Endothelial cell of hepatic sinusoid (primary cell): ENCODE results near the gene UTY.

Experiments used
- in situ Hi-C: cut with HindIII; loops from 2 replicates; pipeline ENCODE4 v1.10.0; 2017; ENCODE audit warnings: low sequenced_read_pairs

Gene UTY

DNA sequence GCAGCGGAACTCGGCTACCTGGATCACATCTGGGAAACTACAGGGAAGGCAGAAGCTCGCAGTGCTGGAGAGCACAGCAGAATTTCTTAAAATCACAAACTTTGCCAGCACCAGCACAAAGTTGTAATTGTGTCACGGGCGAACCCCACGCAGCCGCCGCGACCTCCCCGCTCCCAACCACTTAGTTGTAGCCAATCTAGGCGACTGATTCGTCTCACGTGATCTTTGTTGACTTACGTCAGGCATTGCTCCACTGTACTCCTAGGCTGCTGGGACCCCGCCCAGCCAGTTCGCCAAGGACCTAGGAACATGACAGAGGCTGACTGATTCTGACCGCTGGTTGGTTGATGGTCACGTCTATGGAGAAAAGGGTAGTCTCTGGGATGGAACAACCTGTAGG is at the start of gene UTY:
UTY (minus strand) TSS at position 206 of the 400 bp plus-strand sequence. CDS start 368 bp downstream, outside the sequence.
- in situ Hi-C loops = no loop called here

DNA sequence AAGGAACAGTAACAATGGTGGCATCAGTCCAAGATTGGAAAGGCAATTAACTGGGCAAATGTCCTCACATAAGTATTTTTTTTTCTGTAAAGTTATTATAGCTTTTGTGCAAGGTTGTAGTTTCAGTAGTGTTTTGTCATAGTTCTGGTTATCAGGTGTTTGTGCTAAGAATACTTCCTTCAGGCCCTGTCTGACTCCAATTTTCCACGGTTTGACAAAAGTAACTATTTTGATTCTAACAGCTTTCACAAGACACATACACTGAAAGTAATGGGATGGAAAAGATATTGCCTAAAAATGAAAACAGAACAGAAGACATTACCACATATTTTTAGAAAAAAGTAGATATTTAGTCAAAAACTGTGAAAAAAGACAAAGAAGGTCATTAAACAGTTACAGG is 40.6 kb upstream of the UTY start:
- in situ Hi-C loops = no loop called here

DNA sequence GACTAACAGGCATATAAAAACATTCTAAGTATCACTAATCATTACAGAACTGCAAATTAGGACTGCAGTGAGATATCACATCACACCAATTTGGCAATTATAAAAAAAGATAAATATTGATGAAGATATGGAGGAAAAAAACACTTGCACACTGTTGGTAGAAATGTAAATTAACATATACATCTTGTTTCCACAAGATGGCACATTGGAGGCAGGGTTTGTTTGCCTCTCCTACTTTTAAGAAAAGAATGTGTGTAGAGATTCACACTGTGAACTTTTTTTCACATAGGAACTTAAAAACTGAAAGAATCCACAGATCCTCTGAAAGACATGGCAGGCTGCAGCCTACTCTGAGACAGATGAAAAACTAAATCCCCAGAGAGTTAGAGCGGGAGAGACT is 21.4 kb upstream of the UTY start:
- in situ Hi-C loops = no loop called here

DNA sequence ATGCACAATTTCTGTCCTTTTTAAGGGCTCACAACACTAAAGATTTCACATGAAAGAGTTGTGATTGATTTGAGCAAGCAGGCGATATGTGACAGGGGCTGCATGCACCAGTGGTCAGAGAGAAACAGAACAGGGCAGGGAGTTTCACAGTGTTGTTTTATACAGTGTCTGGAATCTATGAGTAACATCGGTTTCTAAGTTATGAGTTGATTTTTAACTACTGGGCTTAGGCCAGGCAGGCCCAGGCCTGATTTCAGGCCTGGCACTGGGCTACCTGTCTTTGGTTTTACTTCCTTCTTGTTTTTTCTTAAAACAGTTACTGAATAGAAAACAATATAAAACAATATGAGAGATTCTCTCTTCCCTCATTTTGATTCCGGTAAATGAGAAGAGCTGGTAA is 13.9 kb upstream of the UTY start:
- in situ Hi-C loops = no loop called here

DNA sequence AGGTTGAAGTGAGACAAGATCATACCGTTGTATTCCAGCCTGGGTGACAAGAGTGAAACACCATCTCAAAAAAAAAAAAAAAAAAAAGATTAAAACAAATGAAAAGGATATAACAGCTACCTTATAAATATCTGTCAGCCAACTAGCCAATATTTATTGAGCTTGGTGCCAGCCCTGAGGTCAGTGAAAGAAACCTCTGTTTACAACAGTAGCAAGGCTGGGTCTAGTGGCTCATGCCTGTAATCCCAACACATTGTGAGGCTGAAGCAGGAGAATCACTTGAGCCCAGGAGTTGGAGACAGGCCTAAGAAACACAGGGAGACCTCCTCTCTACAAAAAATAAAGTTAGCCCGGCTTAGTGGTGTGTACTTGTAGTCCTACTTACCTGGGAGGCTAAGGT is 12.6 kb upstream of the UTY start:
- in situ Hi-C loops = no loop called here

DNA sequence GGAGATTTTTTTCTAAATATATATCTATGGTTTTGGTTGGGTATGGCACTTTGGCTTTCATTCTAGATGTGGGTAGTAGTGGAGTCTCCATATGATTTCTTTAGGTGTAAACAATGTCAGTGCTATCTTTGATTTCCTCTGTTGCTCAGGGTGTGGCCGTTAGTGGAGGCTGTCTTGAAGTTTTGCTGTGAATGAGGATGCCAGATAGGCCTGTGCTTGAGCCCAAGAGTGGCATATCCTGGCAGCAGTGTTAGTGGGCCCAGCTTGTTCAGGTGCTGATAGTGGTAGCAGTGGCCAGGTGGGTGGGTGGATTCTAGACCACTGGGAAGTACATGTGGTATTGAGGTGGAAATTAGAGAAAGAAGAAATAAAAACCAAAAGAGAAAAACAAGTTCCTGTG is 8.9 kb upstream of the UTY start:
- in situ Hi-C loops = no loop called here

DNA sequence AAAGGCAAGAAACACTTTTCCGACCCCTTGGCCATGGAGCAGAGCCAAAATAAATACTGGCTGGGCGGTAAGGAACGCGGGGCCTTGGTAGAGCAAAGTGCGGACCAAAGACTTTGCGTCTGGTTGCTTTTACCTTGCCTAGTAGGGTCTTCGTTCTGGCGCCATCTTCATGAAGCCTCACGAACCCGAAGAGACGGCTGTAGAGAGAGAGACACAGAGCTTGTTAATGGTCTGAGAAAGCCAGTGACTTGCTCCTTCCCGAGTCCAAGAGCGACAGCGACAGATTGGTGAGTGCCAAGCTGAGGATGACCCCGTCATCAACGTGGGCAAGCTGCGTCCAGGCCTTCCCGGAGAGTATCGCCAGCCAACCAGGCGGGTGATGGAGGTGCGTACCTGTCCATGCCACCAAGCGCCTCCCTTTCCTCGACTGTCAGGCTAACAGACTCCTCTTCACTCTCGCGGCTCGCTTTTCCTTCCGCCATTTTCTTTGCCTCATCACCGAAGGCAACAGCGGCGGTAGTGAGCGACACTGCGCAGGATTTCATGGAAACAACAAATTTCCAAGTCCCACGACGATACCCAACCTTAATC is 617 bp downstream of the UTY start:
- in situ Hi-C loops = no loop called here

DNA sequence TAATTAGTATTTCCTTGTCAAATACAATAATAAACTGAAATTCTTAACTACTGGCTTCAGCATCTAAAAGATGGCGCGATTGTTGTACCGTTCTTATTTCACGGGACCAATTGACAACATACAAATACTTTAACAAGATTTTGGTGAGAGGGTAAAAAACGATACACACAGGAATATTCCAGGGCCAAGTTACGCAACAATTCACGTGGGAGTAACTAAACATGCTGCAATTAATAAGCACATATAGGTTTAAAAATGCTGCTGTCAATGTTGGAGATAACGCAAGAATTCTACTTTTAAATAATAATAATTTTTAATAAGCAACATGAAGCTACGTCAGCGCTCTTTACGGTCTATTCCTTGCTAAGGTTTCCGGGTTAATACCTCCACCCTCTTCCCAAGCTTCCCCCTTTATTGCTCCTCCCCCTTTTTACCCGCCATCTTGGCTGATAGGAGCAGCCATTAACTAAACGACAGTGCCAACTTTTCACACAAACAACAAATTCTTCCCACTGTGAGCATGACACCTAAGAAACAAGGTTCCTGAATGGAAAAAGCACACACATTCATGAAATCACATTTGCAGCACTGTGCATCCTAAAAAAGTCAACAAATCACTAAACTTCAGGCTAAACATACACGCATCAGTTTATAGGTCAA is 1.6 kb downstream of the UTY start:
- in situ Hi-C loops = no loop called here

DNA sequence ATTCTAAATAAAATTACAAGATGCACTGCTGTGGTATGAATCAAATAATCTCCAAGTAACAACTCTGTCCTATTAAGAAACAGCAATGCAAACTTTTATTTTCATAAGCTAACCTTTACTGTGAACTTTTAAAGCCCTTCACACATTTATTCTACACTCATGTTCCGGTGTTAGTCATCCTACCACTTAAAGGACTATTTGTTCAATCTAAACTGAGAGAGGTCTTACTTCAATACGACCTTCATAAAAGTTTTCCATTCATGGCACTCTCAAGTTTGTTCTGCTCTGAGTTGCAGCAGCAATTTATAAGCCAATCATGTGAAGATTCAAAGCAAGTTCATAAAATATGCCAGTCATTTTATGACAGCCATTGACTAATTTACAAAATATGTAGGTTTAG is 4.8 kb downstream of the UTY start:
- in situ Hi-C loops = no loop called here

DNA sequence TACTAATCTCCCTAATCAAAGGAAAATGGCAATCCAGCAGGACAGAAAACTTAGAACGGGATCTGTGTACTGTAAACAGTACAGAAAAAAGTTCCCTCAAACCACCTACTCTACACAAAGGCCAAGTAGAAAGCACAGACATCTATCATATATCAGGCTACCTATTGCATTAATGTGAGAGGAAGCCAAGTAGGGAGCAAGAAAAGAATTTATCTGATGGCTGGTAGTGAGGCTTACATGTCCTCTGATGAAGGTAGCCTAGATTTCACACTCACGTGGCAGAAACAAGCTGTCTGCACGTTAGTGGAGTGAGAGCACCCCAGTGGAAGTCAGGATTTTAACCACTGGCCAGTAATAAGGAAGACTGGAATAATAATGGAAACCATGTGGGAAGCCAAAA is 28.3 kb downstream of the UTY start:
- in situ Hi-C loops = no loop called here

DNA sequence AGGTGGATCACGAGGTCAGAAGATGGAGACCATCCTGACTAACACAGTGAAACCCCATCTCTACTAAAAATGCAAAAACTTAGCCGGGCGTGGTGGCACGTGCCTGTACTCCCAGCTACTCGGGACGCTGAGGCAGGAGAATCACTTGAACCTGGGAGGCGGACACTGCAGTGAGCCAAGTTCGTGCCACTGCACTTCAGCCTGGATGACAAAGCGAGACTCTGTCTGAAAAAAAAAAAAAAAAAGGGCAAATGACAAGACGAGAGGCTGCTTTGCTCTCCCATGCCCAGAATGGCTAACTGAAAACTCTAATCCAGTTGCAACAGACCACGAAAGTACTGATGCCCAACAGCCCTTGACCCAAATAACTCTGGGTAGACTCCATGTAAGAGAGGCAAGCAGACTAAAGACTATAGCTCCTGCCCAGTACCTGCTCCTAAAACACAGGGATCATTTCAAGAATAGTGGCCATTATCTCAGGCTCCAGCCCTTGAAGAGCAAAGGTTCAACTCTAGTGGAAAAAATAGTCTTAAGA is 29.2 kb downstream of the UTY start:
- in situ Hi-C loops = no loop called here

DNA sequence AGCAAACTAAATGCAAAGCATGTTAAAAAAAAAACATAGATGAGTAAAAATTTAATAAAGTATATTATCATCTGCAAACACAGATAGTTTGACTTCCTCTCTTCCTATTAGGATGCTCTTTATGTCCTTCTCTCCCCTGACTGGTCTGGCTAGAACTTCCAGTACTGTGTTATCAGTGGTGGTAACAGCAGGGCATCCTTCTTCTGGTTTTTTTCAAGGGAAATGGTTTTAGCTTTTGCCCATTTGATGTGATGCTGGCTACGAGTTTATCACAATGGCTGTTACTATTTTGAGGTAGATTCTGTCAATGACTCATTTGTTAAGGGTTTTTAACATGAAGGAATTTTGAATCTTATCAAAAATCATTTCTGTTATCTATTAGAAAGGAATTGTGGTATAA is 34.3 kb downstream of the UTY start:
- in situ Hi-C loops = no loop called here

DNA sequence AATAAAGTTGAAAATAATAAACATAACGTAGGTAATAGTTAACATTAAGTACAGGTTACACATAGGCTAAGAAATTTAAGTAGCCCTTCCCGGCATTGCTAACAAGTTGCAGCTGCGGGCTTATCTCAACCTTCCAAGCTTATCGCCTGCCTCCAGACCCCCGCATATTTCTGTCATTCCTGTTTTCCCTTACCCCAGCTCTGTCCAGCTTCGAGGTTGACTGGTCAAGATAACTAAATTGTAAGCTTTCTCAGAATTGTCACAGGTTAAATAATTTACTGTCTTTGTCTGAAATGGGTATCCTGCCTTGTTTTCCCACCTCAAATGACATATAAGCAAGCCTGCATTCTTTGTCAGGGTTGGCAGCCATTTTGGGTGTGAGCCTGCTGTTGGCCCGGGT is 36.7 kb downstream of the UTY start:
- in situ Hi-C loops = no loop called here

DNA sequence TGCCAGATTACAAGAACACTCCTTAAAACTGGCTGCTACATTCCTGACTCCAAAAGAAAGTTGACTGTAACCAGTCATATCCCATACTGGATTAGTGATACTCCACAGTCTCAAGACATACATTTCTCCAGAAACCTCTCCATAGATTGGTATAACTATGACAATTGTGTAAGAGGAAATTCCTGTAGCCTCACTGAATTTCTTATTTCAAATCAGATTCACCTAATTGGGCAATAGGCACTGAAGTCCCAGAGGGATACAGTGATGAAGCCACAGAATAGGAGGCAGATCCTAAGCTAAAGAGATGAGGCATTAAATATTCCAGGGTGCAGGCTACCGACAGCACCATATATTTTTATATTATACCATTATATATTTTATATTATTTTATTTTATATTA is 39.0 kb downstream of the UTY start:
- in situ Hi-C loops = no loop called here

DNA sequence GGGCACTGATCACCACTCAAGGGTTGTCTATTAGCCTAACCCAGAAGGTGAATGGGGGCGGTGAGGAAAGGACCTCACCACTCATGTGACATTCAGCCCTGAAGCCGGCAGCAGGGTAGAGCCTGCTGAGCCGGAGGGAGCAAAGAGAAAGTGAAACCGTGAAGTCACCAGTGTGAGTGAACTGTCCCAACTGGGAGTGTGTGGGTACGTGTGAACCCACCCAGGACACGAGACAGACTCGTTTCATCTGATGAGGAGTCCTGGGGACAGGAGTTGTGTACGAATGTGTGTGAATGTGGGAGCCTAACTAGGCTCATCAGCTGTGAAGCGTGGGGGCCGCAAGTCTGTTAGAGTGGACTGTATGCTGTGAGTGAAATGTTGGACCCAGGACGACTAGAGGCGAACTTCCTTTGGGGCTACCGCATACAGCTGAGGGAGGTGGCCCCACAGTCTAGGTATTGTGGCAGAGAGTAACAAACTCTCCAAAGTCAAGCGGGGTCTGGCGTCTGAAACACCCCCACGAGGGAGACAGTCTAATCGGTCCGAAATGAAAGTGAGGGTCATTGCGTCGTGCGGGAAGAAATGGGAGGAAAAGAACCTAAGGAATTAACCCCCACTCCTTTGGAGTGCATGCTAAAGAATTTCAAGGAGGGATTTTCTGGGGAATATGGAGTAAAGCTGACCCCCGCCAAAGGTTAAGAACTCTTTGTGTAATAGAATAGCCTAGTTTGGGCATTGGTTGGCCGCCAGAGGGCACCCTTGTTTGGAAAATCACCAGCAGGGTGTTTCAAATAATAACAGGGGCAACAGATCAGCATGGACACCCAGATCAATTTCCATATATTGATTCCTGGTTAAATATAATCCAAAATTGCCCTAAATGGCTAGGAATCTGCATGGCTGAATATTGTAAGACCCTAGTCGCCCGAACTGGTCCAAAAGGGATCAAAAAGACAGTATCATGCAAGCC is 43.6 kb downstream of the UTY start:
- in situ Hi-C loops = no loop called here

DNA sequence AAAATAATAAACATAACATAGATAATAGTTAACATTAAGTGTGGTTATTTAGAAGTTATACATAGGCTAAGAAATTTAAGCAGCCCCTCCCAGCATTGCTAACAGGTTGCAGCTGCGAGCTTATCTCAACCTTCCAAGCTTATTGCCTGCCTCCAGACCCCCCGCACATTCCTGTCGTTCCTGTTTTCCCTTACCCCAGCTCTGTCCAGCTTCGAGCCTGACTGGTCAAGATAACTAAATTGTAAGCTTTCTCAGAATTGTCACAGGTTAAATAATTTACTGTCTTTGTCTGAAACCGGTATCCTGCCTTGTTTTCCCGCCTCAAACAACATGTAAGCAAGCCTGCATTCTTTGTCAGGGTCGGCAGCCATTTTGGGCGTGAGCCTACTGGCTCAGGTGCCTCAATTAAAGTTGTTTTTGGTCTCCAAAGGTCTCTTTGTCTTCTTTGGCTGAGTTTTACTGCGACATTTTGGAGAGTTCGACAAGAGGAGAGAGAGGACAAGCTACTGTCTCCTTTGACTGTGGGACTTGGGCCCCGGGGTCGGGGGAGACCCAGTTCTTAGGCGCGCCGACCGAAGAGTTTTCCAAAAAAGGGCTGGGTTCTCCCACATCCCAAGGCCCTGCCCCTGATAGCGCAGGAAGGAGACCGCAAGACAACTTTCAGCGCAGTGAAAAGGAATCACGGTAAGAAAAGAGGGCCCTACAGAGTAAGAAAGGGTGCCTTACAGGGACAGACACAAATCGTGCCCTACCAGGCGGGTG is 44.4 kb downstream of the UTY start:
- in situ Hi-C loops = no loop called here

DNA sequence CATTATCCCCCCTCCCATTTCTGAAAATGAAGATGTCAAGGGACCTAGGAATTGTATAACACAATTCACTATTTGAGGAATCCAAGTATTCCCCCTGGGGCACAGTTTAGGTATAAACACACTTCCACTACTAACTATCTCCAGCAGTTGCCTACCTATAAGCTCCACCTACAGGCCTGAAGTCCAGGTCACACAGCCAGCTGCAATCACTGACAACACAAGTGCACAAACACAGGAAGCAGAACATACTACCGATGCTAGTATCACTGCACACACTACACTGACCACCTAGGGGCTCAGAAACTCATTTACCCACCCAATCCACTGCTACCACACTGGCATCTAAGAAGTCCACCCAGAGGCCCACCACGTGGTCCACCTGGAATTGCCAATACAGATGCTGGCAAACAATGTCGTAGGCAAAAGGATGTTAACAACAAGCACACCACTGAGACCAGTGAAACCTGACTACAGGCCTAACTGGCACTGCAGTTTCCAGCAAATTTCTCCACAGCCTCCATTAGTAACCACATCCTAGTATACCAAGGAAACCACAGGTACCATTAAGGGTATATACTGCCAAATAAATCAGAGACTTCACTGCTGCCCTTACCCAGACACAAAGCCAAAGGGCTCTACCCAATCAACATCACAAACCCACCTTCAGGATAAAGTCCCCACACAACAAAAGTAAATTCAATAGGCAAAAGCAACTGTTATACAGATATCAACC is 47.4 kb downstream of the UTY start:
- in situ Hi-C loops = no loop called here

DNA sequence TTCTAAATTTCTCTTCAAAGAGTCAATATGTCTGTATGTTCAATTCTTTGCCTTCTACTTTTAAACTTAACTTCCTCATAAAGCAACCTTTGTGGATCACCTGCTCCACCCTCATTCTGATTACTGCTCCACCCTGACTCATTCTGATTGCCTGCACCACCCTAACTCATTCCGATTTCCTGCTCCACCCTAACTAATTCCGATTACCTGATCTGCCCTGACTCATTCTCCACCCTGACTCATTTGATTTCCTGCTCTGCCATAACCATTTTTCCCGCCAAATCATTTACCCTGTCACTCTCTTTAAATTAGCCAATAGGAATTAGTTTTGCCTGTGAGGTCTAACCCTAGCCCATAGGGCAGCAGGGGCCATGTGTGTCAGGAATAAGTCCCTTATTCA is 50.3 kb downstream of the UTY start:
- in situ Hi-C loops = no loop called here

DNA sequence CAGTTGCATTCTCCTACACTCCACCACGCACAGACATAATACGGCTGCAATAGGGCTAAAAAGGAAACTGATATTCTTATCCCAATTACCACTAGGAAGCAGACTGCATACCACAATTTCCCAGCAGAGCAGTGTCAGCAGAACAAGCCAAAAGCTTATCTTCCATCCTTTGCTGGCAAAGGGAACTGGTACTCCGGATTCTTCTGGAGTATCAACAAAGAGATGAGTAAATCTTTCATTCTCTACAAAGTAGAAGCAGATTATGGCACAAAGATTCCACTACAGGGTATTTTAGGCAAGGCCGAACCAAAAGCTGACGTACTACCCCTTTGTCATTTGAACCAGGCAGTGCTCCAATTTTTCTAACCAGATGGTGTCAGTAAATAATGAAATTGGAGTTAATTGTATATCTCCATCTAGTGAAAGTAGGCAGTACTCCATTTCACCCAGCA is 56.5 kb downstream of the UTY start:
- in situ Hi-C loops = no loop called here
